HG03565 (cell line): ENCODE measurements around the gene YIPF1.
"Not testable (repeated sequence)": the region's sequence is repeated elsewhere in the genome, so short reads cannot be mapped to it uniquely, and the experiment has no call there.

Experiments used
- ATAC-seq: cut with Tn5 transposase; IDR thresholded peaks from one replicate; pipeline ENCODE4 v1.9.1; 2021; ENCODE audit warnings: mild to moderate bottlenecking, moderate library complexity; ENCODE audit not compliant: unreplicated experiment

Gene YIPF1

GRCh38 chr1:53847980-53848379 is 41.6 kb downstream of the YIPF1 start:
- ATAC-seq: no peak

- ATAC-seq: no peak
Measured at GRCh38 chr1:53842347-53842746, 47.2 kb downstream of the YIPF1 start.

GRCh38 chr1:53838654-53838974 is 51.0 kb downstream of the YIPF1 start:
- ATAC-seq: no peak

GRCh38 chr1:53837924-53838653 is 51.5 kb downstream of the YIPF1 start, which contains the start of gene NDC1:
Gene NDC1 (minus strand): TSS chr1:53838296. CDS start chr1:53838261, 35 bp downstream.
- peak; percentile 78 for ATAC-seq

- ATAC-seq: no peak
Measured at GRCh38 chr1:53837646-53837923, 52.0 kb downstream of the YIPF1 start.

- ATAC-seq: no peak
Measured at GRCh38 chr1:53835491-53835890, 54.1 kb downstream of the YIPF1 start.

- no peak for ATAC-seq
Measured at GRCh38 chr1:53834776-53835175, 54.8 kb downstream of the YIPF1 start.

- ATAC-seq: no peak
Measured at GRCh38 chr1:53833393-53833792, 56.2 kb downstream of the YIPF1 start.

- ATAC-seq: no peak
Measured at GRCh38 chr1:53826367-53826766, 63.2 kb downstream of the YIPF1 start.

- ATAC-seq: no peak
Measured at GRCh38 chr1:53825306-53825705, 64.3 kb downstream of the YIPF1 start.

- ATAC-seq: no peak
Measured at GRCh38 chr1:53822931-53823330, 66.7 kb downstream of the YIPF1 start.

- ATAC-seq: no peak
Measured at GRCh38 chr1:53821380-53821779, 68.2 kb downstream of the YIPF1 start.

GRCh38 chr1:53819387-53819786 is 70.2 kb downstream of the YIPF1 start:
- ATAC-seq: no peak

GRCh38 chr1:53816584-53816983 is 73.0 kb downstream of the YIPF1 start:
- not testable (repeated sequence) for ATAC-seq

GRCh38 chr1:53815484-53815883 is 74.1 kb downstream of the YIPF1 start:
- not testable (repeated sequence) for ATAC-seq

- no peak for ATAC-seq
Measured at GRCh38 chr1:53811414-53811851, 78.2 kb downstream of the YIPF1 start.

- no peak for ATAC-seq
Measured at GRCh38 chr1:53810497-53810896, 79.1 kb downstream of the YIPF1 start.

GRCh38 chr1:53810007-53810406 is 79.6 kb downstream of the YIPF1 start:
- ATAC-seq: no peak

GRCh38 chr1:53807916-53808315 is 81.7 kb downstream of the YIPF1 start:
- no peak for ATAC-seq

GRCh38 chr1:53804791-53805505 is 84.6 kb downstream of the YIPF1 start:
- no peak for ATAC-seq

GRCh38 chr1:53804181-53804580 is 85.4 kb downstream of the YIPF1 start:
- no peak for ATAC-seq
